IMR-90 (cell line): ENCODE results near the gene FARP1. TPM values are rescaled to one million over a fixed set of nuclear protein-coding genes. Genes with fewer than 3 reads are reported as not detected.

Experiments used
- ATAC-seq: fragments of 200-7000 bp; cut with Tn5 transposase; 2 replicates; pipeline ENCODE4 v1.9.1; 2020; ENCODE audit warnings: low read depth, mild to moderate bottlenecking, moderate library complexity
- BruUV-seq: library from RNA; stranded (reverse); fragments of 400-500 nt; replicated peaks from 2 replicates; lab custom pipeline; 2021; lab: Mats Ljungman, UMichigan
- CTCF ChIA-PET: fragments of 300-600 bp; formaldehyde crosslinking; extraction: SDS; loops from one replicate; lab custom pipeline; 2021; ENCODE audit warnings: antibody characterized with exemption; lab: Yijun Ruan, JAX
- POLR2A ChIA-PET: fragments of 300-600 bp; sonication (Branson Sonifier 250); formaldehyde crosslinking; loops from one replicate; lab custom pipeline; 2022; ENCODE audit warnings: antibody characterized with exemption; ENCODE audit not compliant: unreplicated experiment; lab: Charles Lee
- DNase-seq: peaks from one replicate; pipeline ENCODE4 v3.0.0; 2013
- H2AFZ ChIP-seq: replicated peaks from 2 replicates; pipeline ENCODE3; 2013; ENCODE audit warnings: low read length, mild to moderate bottlenecking; ENCODE audit not compliant: poor library complexity
- H2AK5ac ChIP-seq: 2 replicates; pipeline ENCODE4 v1.6.1; 2013; ENCODE audit warnings: low read depth, low read length, inconsistent platforms
- H2AK9ac ChIP-seq: replicated peaks from 2 replicates; pipeline ENCODE3; 2013; ENCODE audit warnings: mild to moderate bottlenecking, low read depth, low read length, moderate library complexity; ENCODE audit not compliant: poor library complexity
- H2BK120ac ChIP-seq: 2 replicates; pipeline ENCODE4 v1.6.1; 2013; ENCODE audit warnings: low read depth, low read length, inconsistent platforms
- H2BK15ac ChIP-seq: 3 replicates; pipeline ENCODE4 v1.6.1; 2013; ENCODE audit warnings: low read depth, low read length, inconsistent platforms
- H2BK20ac ChIP-seq: 2 replicates; pipeline ENCODE4 v1.6.1; 2013; ENCODE audit warnings: low read depth, mild to moderate bottlenecking, inconsistent platforms, low read length, moderate library complexity
- H2BK5ac ChIP-seq: 2 replicates; pipeline ENCODE4 v1.6.1; 2013; ENCODE audit warnings: mild to moderate bottlenecking, low read depth, low read length, inconsistent platforms; ENCODE audit not compliant: poor library complexity, severe bottlenecking
- H3K14ac ChIP-seq: replicated peaks from 2 replicates; pipeline ENCODE4 v1.6.1; 2013; ENCODE audit warnings: low read depth, low read length, inconsistent platforms
- H3K18ac ChIP-seq: 2 replicates; pipeline ENCODE4 v1.6.1; 2013; ENCODE audit warnings: low read depth, low read length, control low read depth
- H3K23ac ChIP-seq: 2 replicates; pipeline ENCODE4 v1.6.1; 2013; ENCODE audit warnings: low read depth, low read length, inconsistent platforms
- H3K27ac ChIP-seq: 2 replicates; pipeline ENCODE4 v1.5.1; 2013; ENCODE audit warnings: mild to moderate bottlenecking, control low read depth, low read length; ENCODE audit not compliant: insufficient read depth
- H3K27me3 ChIP-seq: 2 replicates; pipeline ENCODE4 v1.6.1; 2013; ENCODE audit warnings: low read length; ENCODE audit not compliant: control insufficient read depth, insufficient read depth
- H3K36me3 ChIP-seq: 2 replicates; pipeline ENCODE4 v1.6.1; 2013; ENCODE audit warnings: low read length, mixed read lengths; ENCODE audit not compliant: control insufficient read depth, insufficient read depth
- H3K4ac ChIP-seq: 2 replicates; pipeline ENCODE4 v1.6.1; 2013; ENCODE audit warnings: low read depth, low read length, inconsistent platforms
- H3K4me1 ChIP-seq: 2 replicates; pipeline ENCODE4 v1.6.1; 2013; ENCODE audit warnings: low read length, mixed read lengths; ENCODE audit not compliant: control insufficient read depth, insufficient read depth
- H3K4me2 ChIP-seq: 2 replicates; pipeline ENCODE4 v1.6.1; 2013; ENCODE audit warnings: low read depth, mild to moderate bottlenecking, control low read depth, low read length, moderate library complexity
- H3K4me3 ChIP-seq: 2 replicates; pipeline ENCODE4 v1.5.1; 2013; ENCODE audit warnings: low read depth, mild to moderate bottlenecking, control low read depth, low read length, moderate library complexity; ENCODE audit not compliant: insufficient read depth
- H3K56ac ChIP-seq: 2 replicates; pipeline ENCODE4 v1.6.1; 2013; ENCODE audit warnings: low read length, inconsistent platforms; ENCODE audit not compliant: insufficient read depth; ENCODE audit errors: extremely low read depth
- H3K79me1 ChIP-seq, 2 experiments: 2 replicates each; pipeline ENCODE4 v1.6.1; 2013; ENCODE audit warnings: low read length in 2 of 2, inconsistent platforms in 1 of 2, low read depth in 1 of 2
- H3K9ac ChIP-seq: 2 replicates; pipeline ENCODE4 v1.6.1; 2013; ENCODE audit warnings: low read depth, low read length, control low read depth
- H3K9me1 ChIP-seq: 2 replicates; pipeline ENCODE4 v1.6.1; 2013; ENCODE audit warnings: low read length, inconsistent platforms; ENCODE audit not compliant: insufficient read depth
- H3K9me3 ChIP-seq: 2 replicates; pipeline ENCODE4 v1.6.1; 2013; ENCODE audit warnings: low read length; ENCODE audit not compliant: control insufficient read depth, insufficient read depth
- H4K20me1 ChIP-seq: 2 replicates; pipeline ENCODE4 v1.6.1; 2013; ENCODE audit warnings: low read length, inconsistent platforms; ENCODE audit not compliant: insufficient read depth
- H4K5ac ChIP-seq: 2 replicates; pipeline ENCODE4 v1.6.1; 2013; ENCODE audit warnings: mild to moderate bottlenecking, low read depth, low read length, control low read depth
- H4K8ac ChIP-seq, 2 experiments: 2 replicates each; pipeline ENCODE4 v1.6.1; 2013; ENCODE audit warnings: low read depth in 2 of 2, low read length in 2 of 2, control low read depth in 1 of 2, inconsistent platforms in 1 of 2
- H4K91ac ChIP-seq: 2 replicates; pipeline ENCODE4 v1.6.1; 2013; ENCODE audit warnings: low read depth, low read length, inconsistent platforms; ENCODE audit not compliant: insufficient read depth
- CEBPB ChIP-seq: IDR thresholded peaks from 2 replicates; pipeline ENCODE4 v1.6.1; 2012; ENCODE audit warnings: low read depth, low read length, improper control_type of control experiment
- MAZ ChIP-seq: IDR thresholded peaks from 2 replicates; pipeline ENCODE4 v1.6.1; 2012; ENCODE audit warnings: low read depth, mild to moderate bottlenecking, low read length, improper control_type of control experiment, moderate library complexity, borderline replicate concordance
- WGBS, 2 experiments: methylation state at CpG; one replicate each; pipeline versions ENCODE4 v1.1.5 to v1.1.7; 2013; ENCODE audit warnings: missing lambda C conversion rate in 2 of 2; ENCODE audit not compliant: insufficient read length in 1 of 2; ENCODE audit errors: extremely low coverage in 2 of 2; 5-methylcytosine and 5-hydroxymethylcytosine counted together
- dilution Hi-C: fragments of 300-500 bp; cut with HindIII; formaldehyde crosslinking; loops from one replicate; pipeline ENCODE4 v1.14.3; 2018; ENCODE audit warnings: low sequenced_read_pairs; ENCODE audit not compliant: unreplicated experiment
- in situ Hi-C: fragments of 300-500 bp; cut with MboI; formaldehyde crosslinking; loops from 3 replicates; pipeline ENCODE4 v1.14.3; 2019; ENCODE audit warnings: low sequenced_read_pairs, inconsistent platforms, mixed read lengths
- intact Hi-C: fragments of 100-400 bp; cut with micrococcal nuclease; formaldehyde crosslinking; loops from 2 replicates; pipeline ENCODE4 v1.10.0; 2022
- polyA plus RNA-seq, 3 experiments: library from polyadenylated mRNA; depleted of rRNA; stranded (reverse); fragments of >200 nt; gene quantifications; 2 replicates each; pipeline ENCODE4 v1.2.3, GENCODE V29; 2012; ENCODE audit warnings: low replicate concordance in 1 of 3
- total RNA-seq: library from RNA; depleted of rRNA; stranded (reverse); fragments of >200 nt; gene quantifications from 2 replicates; pipeline ENCODE4 v1.2.3, GENCODE V29; 2012

Gene FARP1
- total and polyA plus RNA-seq, 2 of the 4 experiments (the other 2 are of a cell fraction): 39.6 to 57.0 TPM

DNA sequence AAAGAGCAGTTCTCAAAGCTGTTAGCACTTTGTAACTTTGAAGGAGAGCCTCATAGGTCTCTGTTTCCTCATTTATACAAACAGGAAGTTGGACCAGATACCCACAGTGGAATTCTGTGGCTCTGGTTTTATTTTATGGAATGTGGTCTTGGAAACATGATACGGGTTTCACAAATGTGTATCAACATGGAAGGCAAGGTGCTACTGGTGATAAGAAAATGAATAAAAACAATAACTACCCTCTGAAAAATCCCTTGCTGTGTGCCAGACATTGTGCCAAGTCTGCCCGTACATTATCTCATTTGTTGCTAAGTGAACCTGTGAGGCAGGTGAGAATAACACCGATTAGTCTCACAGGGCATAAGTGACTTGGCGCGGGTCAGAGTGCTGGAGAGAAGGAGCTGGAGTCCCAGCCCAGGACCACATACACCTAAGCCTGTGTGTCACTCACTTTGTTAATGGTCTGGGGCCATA lies 79.2 kb downstream of the FARP1 start:
- Histone ChIP-seq H3K56ac (no peak overlapping the region), H3K23ac (no peak overlapping the region), H4K8ac (peak overlapping the region in 1 of 2 experiments; percentile 71; a peak in 2 of 4 replicates), H3K4me2 (peak overlapping the region; percentile 61; the same call in 1 of the 2 replicates), H4K5ac (peak overlapping the region; percentile 56; the same call in 1 of the 2 replicates), H3K27me3 (no peaks in the 10 kb centered on the region), H4K20me1 (peaks cover 19% of the 10 kb centered on the region; the same call in 1 of the 2 replicates), H3K9me1 (peaks cover 39% of the 10 kb centered on the region), H3K9ac (no peak overlapping the region), H3K9me3 (no peaks in the 10 kb centered on the region), H3K14ac (no peak overlapping the region), H3K4ac (peak overlapping the region; percentile 19), H3K18ac (peak overlapping the region; percentile 62; the same call in 1 of the 2 replicates), H2AK9ac (no peak overlapping the region), H2BK15ac (no peak overlapping the region), H4K91ac (peak overlapping the region; percentile 53; the same call in 1 of the 2 replicates), H3K79me1 (peaks cover 58 to 92% of the 10 kb centered on the region in 2 experiments), H2AFZ (peak overlapping the region; percentile 37), H2BK5ac (peak overlapping the region; percentile 82), H3K36me3 (peaks cover 23% of the 10 kb centered on the region), H2BK20ac (peak overlapping the region; percentile 36; the same call in 1 of the 2 replicates), H2BK120ac (peak overlapping the region; percentile 21), H2AK5ac (peak overlapping the region; percentile 29; the same call in 1 of the 2 replicates), H3K4me3 (no peak overlapping the region), H3K27ac (peak overlapping the region; percentile 73; the same call in 1 of the 2 replicates), H3K4me1 (peaks cover 34% of the 10 kb centered on the region)
- in situ Hi-C loops: no loop called here
- intact Hi-C loops: no loop called here
- dilution Hi-C loops: no loop called here
- TF ChIP-seq CEBPB: peak; percentile 10; the same call in 1 of the 2 replicates
- no peak for TF ChIP-seq MAZ
- ATAC-seq (peak; percentile 73), DNase-seq (peak; percentile 77)
- no CpG with 5 or more reads among the region's 5 CpGs for WGBS, 2 experiments
- ChIA-PET POLR2A (no interaction called here), CTCF (interaction anchor here (0.5 to 0.8 kb wide), 2 partner anchors 16 to 366 kb away, joined by 3 read pairs; no protein-coding TSS in a partner anchor)
- BruUV-seq: no TSS peak
